ENCODE data around the gene PLA2G2D. TPM values are rescaled to one million over a fixed set of nuclear protein-coding genes. Genes with fewer than 3 reads are reported as not detected.

PLA2G2D gene
- total RNA-seq, 1 donor from 2014 or later: not detected

DNA sequence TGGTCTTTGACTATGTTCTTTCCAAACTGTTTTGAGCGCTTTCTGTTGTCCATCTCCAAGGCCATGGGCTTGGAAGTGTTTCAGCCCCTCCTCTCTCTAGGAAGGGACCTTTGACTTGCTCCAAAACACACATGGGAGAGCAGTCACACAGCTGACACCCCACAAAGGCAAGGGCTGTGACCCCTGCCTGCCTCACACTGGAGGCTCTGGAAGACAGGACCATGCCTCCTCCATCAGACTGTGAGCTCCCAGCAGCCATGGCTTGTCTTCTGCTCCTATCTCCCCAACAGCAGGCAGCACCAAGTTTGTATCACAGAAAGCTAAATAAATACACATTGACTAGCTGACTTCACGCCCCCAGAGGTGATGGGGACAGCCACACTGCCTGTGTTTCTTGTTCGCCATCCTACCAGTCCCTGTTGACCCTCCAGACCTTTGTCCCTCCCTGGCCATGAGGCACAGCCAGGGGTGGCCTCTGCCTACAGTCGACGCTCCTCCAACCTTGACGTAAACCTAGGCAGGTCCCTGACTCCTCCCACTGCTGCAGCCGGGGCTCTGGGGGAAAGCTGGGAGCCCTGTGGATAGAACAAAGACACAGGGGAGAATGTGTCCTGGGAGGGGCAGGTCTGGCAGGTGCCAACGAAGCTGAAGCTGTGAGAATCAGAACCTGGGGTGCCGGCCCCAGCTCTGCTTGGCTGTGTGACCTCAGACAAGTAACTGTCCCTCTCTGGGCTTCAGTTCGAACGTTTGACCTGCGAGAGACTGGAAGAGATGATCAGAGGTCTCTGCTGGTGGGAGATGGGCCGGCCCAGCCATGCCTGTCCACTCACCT lies 24.6 kb upstream of the PLA2G2D start:
- peaks cover 3 to 23% (median 8%) of the 10 kb centered on the region in 3 donors for H3K27me3 ChIP-seq (ENCODE audit: control insufficient read depth in 3 of 3, insufficient read depth in 3 of 3, low read length in 3 of 3)
- H3K9me3 ChIP-seq (ENCODE audit: control insufficient read depth in 3 of 3, low read length in 3 of 3): no peaks in the 10 kb centered on the region
- H3K27ac ChIP-seq (ENCODE audit: low read depth, low read length): no peak overlapping the region
- H3K9ac ChIP-seq (ENCODE audit: low read depth in 1 of 3, low read length in 3 of 3): no peak overlapping the region
- no peak overlapping the region for H3K4me3 ChIP-seq (ENCODE audit: low read length in 3 of 3)
- H3K4me1 ChIP-seq (ENCODE audit: control insufficient read depth in 3 of 3, insufficient read depth in 3 of 3, low read length in 3 of 3): no peaks in the 10 kb centered on the region
- H3K36me3 ChIP-seq (ENCODE audit: control insufficient read depth in 3 of 3, insufficient read depth in 3 of 3, low read length in 3 of 3): no peaks in the 10 kb centered on the region

DNA sequence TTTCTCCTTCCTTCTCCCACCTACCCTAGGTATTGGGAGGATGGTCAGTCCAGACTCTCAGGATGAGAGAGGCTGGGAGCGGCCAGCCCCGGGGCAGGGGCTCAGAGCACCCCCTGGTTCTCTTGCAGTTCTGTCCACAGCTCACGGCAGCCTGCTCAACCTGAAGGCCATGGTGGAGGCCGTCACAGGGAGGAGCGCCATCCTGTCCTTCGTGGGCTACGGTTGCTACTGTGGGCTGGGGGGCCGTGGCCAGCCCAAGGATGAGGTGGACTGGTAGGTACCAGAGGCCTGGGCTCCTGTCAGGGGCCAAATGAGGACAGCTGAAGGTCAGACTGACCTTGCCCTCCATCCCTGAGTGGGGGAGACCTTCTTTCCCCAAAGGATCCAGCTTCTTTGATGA lies 24.0 kb upstream of the PLA2G2D start:
- peaks cover 3 to 19% (median 8%) of the 10 kb centered on the region in 3 donors for H3K27me3 ChIP-seq (ENCODE audit: control insufficient read depth in 3 of 3, insufficient read depth in 3 of 3, low read length in 3 of 3)
- H3K36me3 ChIP-seq (ENCODE audit: control insufficient read depth in 3 of 3, insufficient read depth in 3 of 3, low read length in 3 of 3): no peaks in the 10 kb centered on the region
- no peaks in the 10 kb centered on the region for H3K4me1 ChIP-seq (ENCODE audit: control insufficient read depth in 3 of 3, insufficient read depth in 3 of 3, low read length in 3 of 3)
- no peak overlapping the region for H3K27ac ChIP-seq (ENCODE audit: low read depth, low read length)
- no peak overlapping the region for H3K4me3 ChIP-seq (ENCODE audit: low read length in 3 of 3)
- H3K9me3 ChIP-seq (ENCODE audit: control insufficient read depth in 3 of 3, low read length in 3 of 3): no peaks in the 10 kb centered on the region
- no peak overlapping the region for H3K9ac ChIP-seq (ENCODE audit: low read depth in 1 of 3, low read length in 3 of 3)

DNA sequence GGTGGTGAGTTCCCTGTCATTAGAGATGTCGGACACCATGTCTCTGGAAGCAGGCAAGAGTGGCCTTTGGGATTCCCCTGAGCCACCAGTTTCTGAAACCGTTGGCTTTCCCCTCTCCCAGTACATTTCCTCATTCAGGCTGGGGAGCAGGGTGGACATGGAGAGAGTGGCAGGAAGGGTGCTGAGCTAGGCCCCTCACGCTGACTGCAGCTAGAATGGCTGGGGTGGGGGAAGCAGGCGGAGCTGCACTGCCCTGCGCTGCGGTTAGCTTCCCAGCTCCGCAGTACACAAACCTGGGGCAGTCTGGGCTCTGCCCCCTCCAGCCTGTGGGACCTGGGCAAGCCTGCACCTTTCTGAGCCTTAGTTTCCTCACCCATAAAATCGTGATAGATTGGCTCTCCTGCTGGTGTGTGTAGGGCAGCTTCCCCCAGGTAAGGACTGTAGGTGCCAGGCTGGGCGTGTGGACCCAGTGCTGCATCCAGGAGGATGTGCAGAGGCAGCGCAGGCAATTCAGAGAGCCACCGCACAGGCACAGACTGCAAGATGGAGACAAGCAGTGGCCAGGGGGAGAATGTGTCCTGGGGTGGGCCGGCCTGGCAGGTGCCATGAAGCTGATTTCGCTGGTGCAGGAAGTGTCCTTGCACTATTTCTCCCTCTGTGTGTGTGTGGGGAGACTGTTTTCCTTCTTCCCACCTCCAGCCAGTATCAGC lies 22.8 kb upstream of the PLA2G2D start:
- Histone ChIP-seq H3K27ac (ENCODE audit: low read depth, low read length) (no peak overlapping the region), H3K4me3 (ENCODE audit: low read length in 3 of 3) (no peak overlapping the region), H3K9me3 (ENCODE audit: control insufficient read depth in 3 of 3, low read length in 3 of 3) (no peaks in the 10 kb centered on the region), H3K36me3 (ENCODE audit: control insufficient read depth in 3 of 3, insufficient read depth in 3 of 3, low read length in 3 of 3) (no peaks in the 10 kb centered on the region), H3K4me1 (ENCODE audit: control insufficient read depth in 3 of 3, insufficient read depth in 3 of 3, low read length in 3 of 3) (no peaks in the 10 kb centered on the region), H3K9ac (ENCODE audit: low read depth in 1 of 3, low read length in 3 of 3) (no peak overlapping the region), H3K27me3 (ENCODE audit: control insufficient read depth in 3 of 3, insufficient read depth in 3 of 3, low read length in 3 of 3) (peaks cover 3 to 19% (median 8%) of the 10 kb centered on the region in 3 donors)

- no peak overlapping the region for H3K4me3 ChIP-seq (ENCODE audit: low read length in 3 of 3)
- no peaks in the 10 kb centered on the region for H3K4me1 ChIP-seq (ENCODE audit: control insufficient read depth in 3 of 3, insufficient read depth in 3 of 3, low read length in 3 of 3)
- H3K9me3 ChIP-seq (ENCODE audit: control insufficient read depth in 3 of 3, low read length in 3 of 3): no peaks in the 10 kb centered on the region
- peaks cover 3 to 19% (median 8%) of the 10 kb centered on the region in 3 donors for H3K27me3 ChIP-seq (ENCODE audit: control insufficient read depth in 3 of 3, insufficient read depth in 3 of 3, low read length in 3 of 3)
- H3K9ac ChIP-seq (ENCODE audit: low read depth in 1 of 3, low read length in 3 of 3): no peak overlapping the region
- H3K36me3 ChIP-seq (ENCODE audit: control insufficient read depth in 3 of 3, insufficient read depth in 3 of 3, low read length in 3 of 3): no peaks in the 10 kb centered on the region
- no peak overlapping the region for H3K27ac ChIP-seq (ENCODE audit: low read depth, low read length)
Observed at GRCh38 chr1:20141466-20141865, 22.1 kb upstream of the PLA2G2D start.

DNA sequence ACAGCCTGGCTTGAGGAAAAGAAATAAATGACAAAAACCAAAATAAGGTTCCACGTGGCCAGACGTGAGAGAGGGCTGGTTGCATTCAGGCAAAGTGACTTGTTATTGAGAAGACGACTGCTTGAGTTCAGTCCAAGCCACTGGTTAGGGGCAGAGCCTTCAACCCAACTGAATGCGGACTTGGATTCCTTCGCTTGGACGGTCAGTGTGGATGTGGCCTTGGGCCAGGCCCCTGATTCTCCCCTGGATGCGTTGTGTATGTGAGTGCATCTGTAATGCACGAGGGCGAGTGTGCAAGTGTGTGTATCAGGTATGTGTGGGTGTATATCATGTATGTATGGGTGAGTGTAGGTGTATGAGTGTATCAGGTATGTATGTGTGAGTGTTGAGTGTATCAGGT lies 21.7 kb upstream of the PLA2G2D start:
- H3K9ac ChIP-seq (ENCODE audit: low read depth in 1 of 3, low read length in 3 of 3): no peak overlapping the region
- no peak overlapping the region for H3K27ac ChIP-seq (ENCODE audit: low read depth, low read length)
- H3K4me1 ChIP-seq (ENCODE audit: control insufficient read depth in 3 of 3, insufficient read depth in 3 of 3, low read length in 3 of 3): no peaks in the 10 kb centered on the region
- H3K36me3 ChIP-seq (ENCODE audit: control insufficient read depth in 3 of 3, insufficient read depth in 3 of 3, low read length in 3 of 3): no peaks in the 10 kb centered on the region
- no peaks in the 10 kb centered on the region for H3K9me3 ChIP-seq (ENCODE audit: control insufficient read depth in 3 of 3, low read length in 3 of 3)
- H3K4me3 ChIP-seq (ENCODE audit: low read length in 3 of 3): no peak overlapping the region
- peaks cover 3 to 19% (median 8%) of the 10 kb centered on the region in 3 donors for H3K27me3 ChIP-seq (ENCODE audit: control insufficient read depth in 3 of 3, insufficient read depth in 3 of 3, low read length in 3 of 3)

DNA sequence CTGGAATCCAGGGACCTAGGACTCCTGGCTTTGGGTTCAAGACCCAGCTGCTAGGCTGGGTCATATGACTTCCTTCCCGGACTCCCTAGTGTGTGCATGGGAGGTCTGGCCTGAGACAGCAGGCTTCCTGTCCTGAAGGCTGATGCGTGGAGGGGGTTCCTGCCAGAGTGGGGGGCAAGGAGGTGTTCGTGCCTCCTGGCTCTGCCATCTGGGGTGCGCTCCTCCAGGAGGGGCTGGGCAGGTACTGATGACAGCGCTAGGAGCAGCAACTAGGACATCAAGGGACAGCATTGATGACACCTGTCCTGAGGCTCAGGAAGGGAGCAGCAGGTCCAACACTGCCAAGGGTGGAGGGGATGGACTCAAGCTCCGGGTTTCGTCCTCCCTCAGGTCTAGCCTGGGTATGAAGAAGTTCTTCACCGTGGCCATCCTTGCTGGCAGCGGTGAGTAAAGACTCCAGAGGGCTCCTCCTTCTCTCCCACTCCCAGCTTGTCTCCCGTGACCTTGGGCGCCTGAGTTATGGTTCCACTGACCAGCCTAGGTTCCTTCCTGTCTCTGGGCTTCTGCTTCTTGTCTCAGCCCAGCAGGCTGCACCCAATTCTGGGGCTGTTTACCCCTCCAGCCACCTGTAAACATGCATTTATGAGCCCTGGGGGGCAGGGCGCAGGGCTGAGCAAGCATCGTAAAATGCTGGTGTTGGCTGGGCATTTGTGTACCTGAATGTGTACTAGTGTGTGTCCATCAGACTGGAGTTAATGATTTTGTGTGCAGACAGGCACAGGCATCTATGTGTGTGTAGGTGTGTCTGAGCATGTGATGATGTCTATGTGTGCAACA lies 20.7 kb upstream of the PLA2G2D start:
- no peak overlapping the region for H3K4me3 ChIP-seq (ENCODE audit: low read length in 3 of 3)
- H3K9ac ChIP-seq (ENCODE audit: low read depth in 1 of 3, low read length in 3 of 3): no peak overlapping the region

GRCh38 chr1:20138961-20139550 lies 19.7 kb upstream of the PLA2G2D start, which contains the start of gene PLA2G2F:
TSS of gene PLA2G2F (plus strand) at chr1:20139323. CDS start at chr1:20139428, 105 bp downstream.
- H3K4me3 ChIP-seq (ENCODE audit: low read length in 3 of 3): no peak within 1 kb of the TSS
- H3K9ac ChIP-seq (ENCODE audit: low read depth in 1 of 3, low read length in 3 of 3): no peak within 1 kb of the TSS
- H3K27me3 ChIP-seq (ENCODE audit: control insufficient read depth in 3 of 3, insufficient read depth in 3 of 3, low read length in 3 of 3): peaks cover 3 to 19% (median 3%) of the 10 kb centered on the region in 3 donors
- H3K27ac ChIP-seq (ENCODE audit: low read depth, low read length): no peak within 1 kb of the TSS
- H3K9me3 ChIP-seq (ENCODE audit: control insufficient read depth in 3 of 3, low read length in 3 of 3): no peaks in the 10 kb centered on the region
- H3K4me1 ChIP-seq (ENCODE audit: control insufficient read depth in 3 of 3, insufficient read depth in 3 of 3, low read length in 3 of 3): no peaks in the 10 kb centered on the region
- H3K36me3 ChIP-seq (ENCODE audit: control insufficient read depth in 3 of 3, insufficient read depth in 3 of 3, low read length in 3 of 3): no peaks in the 10 kb centered on the region

More for the DNA sequence above, 20.7 kb upstream of the PLA2G2D start:
- H3K27ac ChIP-seq (ENCODE audit: low read depth, low read length): no peak overlapping the region
- peaks cover 3 to 19% (median 8%) of the 10 kb centered on the region in 3 donors for H3K27me3 ChIP-seq (ENCODE audit: control insufficient read depth in 3 of 3, insufficient read depth in 3 of 3, low read length in 3 of 3)
- H3K9me3 ChIP-seq (ENCODE audit: control insufficient read depth in 3 of 3, low read length in 3 of 3): no peaks in the 10 kb centered on the region
- H3K4me1 ChIP-seq (ENCODE audit: control insufficient read depth in 3 of 3, insufficient read depth in 3 of 3, low read length in 3 of 3): no peaks in the 10 kb centered on the region
- H3K36me3 ChIP-seq (ENCODE audit: control insufficient read depth in 3 of 3, insufficient read depth in 3 of 3, low read length in 3 of 3): no peaks in the 10 kb centered on the region

- Histone ChIP-seq H3K9me3 (ENCODE audit: control insufficient read depth in 3 of 3, low read length in 3 of 3) (no peaks in the 10 kb centered on the region), H3K36me3 (ENCODE audit: control insufficient read depth in 3 of 3, insufficient read depth in 3 of 3, low read length in 3 of 3) (no peaks in the 10 kb centered on the region), H3K27ac (ENCODE audit: low read depth, low read length) (no peak overlapping the region), H3K4me1 (ENCODE audit: control insufficient read depth in 3 of 3, insufficient read depth in 3 of 3, low read length in 3 of 3) (no peaks in the 10 kb centered on the region), H3K27me3 (ENCODE audit: control insufficient read depth in 3 of 3, insufficient read depth in 3 of 3, low read length in 3 of 3) (peaks cover 3 to 19% (median 3%) of the 10 kb centered on the region in 3 donors), H3K4me3 (ENCODE audit: low read length in 3 of 3) (no peak overlapping the region), H3K9ac (ENCODE audit: low read depth in 1 of 3, low read length in 3 of 3) (no peak overlapping the region)
Observed at GRCh38 chr1:20138346-20138745, 19.0 kb upstream of the PLA2G2D start.

DNA sequence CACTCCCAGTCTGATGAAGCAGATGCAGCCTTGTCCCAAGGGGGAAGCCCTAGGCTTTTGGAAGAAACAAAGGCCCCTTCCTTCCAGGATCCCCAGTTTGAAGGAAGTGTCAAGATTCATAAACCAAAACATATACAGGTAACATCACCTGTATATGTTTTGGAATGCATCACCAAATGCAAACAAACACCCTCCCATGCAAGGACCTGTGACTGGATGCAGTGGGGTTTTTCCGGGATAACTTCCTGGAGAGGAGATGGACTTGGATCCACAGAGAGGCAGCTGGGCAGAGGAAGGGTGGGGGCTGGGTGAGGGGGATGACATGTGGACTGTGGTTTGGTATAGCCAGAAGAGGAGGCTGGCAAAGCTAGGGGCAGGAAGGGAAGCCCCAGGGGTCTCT lies 18.3 kb upstream of the PLA2G2D start:
- H3K36me3 ChIP-seq (ENCODE audit: control insufficient read depth in 3 of 3, insufficient read depth in 3 of 3, low read length in 3 of 3): no peaks in the 10 kb centered on the region
- H3K4me3 ChIP-seq (ENCODE audit: low read length in 3 of 3): no peak overlapping the region
- no peaks in the 10 kb centered on the region for H3K4me1 ChIP-seq (ENCODE audit: control insufficient read depth in 3 of 3, insufficient read depth in 3 of 3, low read length in 3 of 3)
- no peak overlapping the region for H3K27ac ChIP-seq (ENCODE audit: low read depth, low read length)
- no peak overlapping the region for H3K9ac ChIP-seq (ENCODE audit: low read depth in 1 of 3, low read length in 3 of 3)
- no peaks in the 10 kb centered on the region for H3K9me3 ChIP-seq (ENCODE audit: control insufficient read depth in 3 of 3, low read length in 3 of 3)
- H3K27me3 ChIP-seq (ENCODE audit: control insufficient read depth in 3 of 3, insufficient read depth in 3 of 3, low read length in 3 of 3): peaks cover 3 to 15% (median 3%) of the 10 kb centered on the region in 3 donors

Measured in skeletal muscle tissue (tissue), 4 donors.